ENCODE results near the gene PDE10A. TPM values are rescaled to one million over a fixed set of nuclear protein-coding genes. Genes with fewer than 3 reads are reported as not detected.
"Not testable (repeated sequence)": the region's sequence is repeated elsewhere in the genome, so short reads cannot be mapped to it uniquely, and the experiment has no call there.

Gene PDE10A
- polyA plus RNA-seq, 3 donors = not detected

GRCh38 chr6:165557674-165558073 is 105.4 kb downstream of the PDE10A start:
- Mint-ChIP-seq H3K4me1 (no peaks in the 10 kb centered on the region), H3K9me3 (peaks cover 2 to 15% (median 3%) of the 10 kb centered on the region in 7 donors), H3K27me3 (ENCODE audit: low read depth in 3 of 3) (no peaks in the 10 kb centered on the region), H3K36me3 (no peaks in the 10 kb centered on the region), H3K27ac (no peak overlapping the region), H3K4me3 (no peak overlapping the region)
- no peaks in the 10 kb centered on the region for H3K79me2 ChIP-seq (ENCODE audit: insufficient read depth, low read length)
- peaks cover 4 to 7% of the 10 kb centered on the region in 2 donors for H3K9me3 ChIP-seq (replicated peaks in 1 of 2; ENCODE audit: control insufficient read depth in 1 of 2, insufficient read depth in 1 of 2, low read length in 2 of 2)
- no peaks in the 10 kb centered on the region for H4K20me1 ChIP-seq (ENCODE audit: insufficient read depth, low read length)
- H3K4me2 ChIP-seq (replicated peaks; ENCODE audit: extremely low read depth, low read length, poor library complexity, severe bottlenecking) = no peak overlapping the region
- intact Hi-C loops (cut with micrococcal nuclease) = no loop called here
- no peak overlapping the region for H3K9ac ChIP-seq (ENCODE audit: insufficient read depth, low read length, poor library complexity, severe bottlenecking)
- WGBS (ENCODE audit: insufficient coverage) = 87% methylated on average over 3 of the region's 6 CpGs
- H2AFZ ChIP-seq (ENCODE audit: insufficient read depth, low read depth, low read length, poor library complexity, severe bottlenecking) = no peak overlapping the region
- DNase-seq = no peak
- H3K4me1 ChIP-seq (ENCODE audit: control insufficient read depth in 1 of 2, insufficient read depth in 2 of 2, low read length in 2 of 2) = no peaks in the 10 kb centered on the region
- TF ChIP-seq, protein P1, sequence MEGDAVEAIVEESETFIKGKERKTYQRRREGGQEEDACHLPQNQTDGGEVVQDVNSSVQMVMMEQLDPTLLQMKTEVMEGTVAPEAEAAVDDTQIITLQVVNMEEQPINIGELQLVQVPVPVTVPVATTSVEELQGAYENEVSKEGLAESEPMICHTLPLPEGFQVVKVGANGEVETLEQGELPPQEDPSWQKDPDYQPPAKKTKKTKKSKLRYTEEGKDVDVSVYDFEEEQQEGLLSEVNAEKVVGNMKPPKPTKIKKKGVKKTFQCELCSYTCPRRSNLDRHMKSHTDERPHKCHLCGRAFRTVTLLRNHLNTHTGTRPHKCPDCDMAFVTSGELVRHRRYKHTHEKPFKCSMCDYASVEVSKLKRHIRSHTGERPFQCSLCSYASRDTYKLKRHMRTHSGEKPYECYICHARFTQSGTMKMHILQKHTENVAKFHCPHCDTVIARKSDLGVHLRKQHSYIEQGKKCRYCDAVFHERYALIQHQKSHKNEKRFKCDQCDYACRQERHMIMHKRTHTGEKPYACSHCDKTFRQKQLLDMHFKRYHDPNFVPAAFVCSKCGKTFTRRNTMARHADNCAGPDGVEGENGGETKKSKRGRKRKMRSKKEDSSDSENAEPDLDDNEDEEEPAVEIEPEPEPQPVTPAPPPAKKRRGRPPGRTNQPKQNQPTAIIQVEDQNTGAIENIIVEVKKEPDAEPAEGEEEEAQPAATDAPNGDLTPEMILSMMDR (IDR thresholded peaks at IDR 0.05) = no peak
- H3K36me3 ChIP-seq (replicated peaks in 1 of 2; ENCODE audit: control insufficient read depth in 1 of 2, insufficient read depth in 2 of 2, low read length in 2 of 2) = no peaks in the 10 kb centered on the region
- no peak overlapping the region for H3K27ac ChIP-seq (ENCODE audit: low read depth in 1 of 2, low read length in 2 of 2)
- no peaks in the 10 kb centered on the region for H3K27me3 ChIP-seq (ENCODE audit: control insufficient read depth in 2 of 2, insufficient read depth in 2 of 2, low read length in 2 of 2)
- no peak overlapping the region for H3K4me3 ChIP-seq (replicated peaks in 1 of 3; ENCODE audit: low read depth in 2 of 3, low read length in 3 of 3)

DNA sequence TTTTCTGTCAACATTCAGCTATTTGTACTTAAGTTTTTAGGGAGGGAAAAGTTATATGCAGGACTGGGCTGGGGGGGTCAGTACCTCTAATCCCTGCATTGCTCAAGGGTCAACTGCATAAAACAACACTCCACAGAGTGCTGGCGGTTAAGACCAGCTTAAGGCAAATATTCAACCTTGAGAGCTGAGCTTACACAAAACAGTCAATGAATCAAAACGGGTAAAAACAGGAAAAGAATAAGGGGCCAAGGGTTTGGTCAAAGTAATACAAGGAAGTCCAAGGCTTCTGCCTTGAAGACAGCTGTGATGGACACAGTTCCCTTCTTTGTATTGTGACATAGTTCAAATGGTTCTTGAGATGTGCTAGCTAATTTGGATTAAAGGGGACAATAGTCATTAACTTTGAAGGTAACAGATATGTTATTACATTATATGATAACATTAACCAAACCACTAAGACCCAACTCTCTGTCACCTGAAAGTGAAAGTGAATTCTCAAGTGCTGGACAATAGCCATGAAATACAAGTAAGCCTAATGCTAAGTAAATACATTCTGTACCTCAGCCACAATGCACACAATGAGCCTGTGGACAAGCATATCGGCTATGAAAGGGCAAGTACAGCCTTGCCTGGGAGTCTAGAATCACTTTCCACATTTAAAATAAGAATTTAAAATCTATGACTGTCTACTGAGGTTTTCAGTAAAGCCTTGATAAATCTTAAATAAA is 106.8 kb downstream of the PDE10A start:
- H3K9me3 Mint-ChIP-seq = peaks cover 2 to 14% (median 3%) of the 10 kb centered on the region in 7 donors

DNA sequence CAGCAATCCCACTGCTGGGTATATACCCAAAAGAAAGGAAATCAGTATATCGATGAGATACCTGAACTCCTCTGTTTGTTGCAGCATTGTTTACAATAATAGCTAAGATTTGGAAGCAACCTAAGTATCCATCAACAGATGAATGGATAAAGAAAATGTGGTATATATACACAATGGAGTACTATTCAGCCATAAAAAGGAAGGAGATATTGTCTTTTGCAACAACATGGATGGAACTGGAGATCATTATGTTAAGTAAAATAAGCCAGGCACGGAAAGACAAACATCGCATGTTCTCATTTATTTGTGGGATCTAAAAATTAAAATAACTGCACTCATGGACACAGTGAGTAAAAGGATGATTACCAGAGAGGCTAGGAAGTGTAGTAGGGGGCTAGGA is 108.4 kb downstream of the PDE10A start:
- H3K4me3 Mint-ChIP-seq; H3K4me1 Mint-ChIP-seq; H3K79me2 ChIP-seq (ENCODE audit: insufficient read depth, low read length); H2AFZ ChIP-seq (ENCODE audit: insufficient read depth, low read depth, low read length, poor library complexity, severe bottlenecking); H3K4me2 ChIP-seq (replicated peaks; ENCODE audit: extremely low read depth, low read length, poor library complexity, severe bottlenecking); H3K27ac Mint-ChIP-seq; H3K9me3 Mint-ChIP-seq; H3K36me3 Mint-ChIP-seq; H3K27ac ChIP-seq (ENCODE audit: low read depth in 1 of 2, low read length in 2 of 2); DNase-seq; H4K20me1 ChIP-seq (ENCODE audit: insufficient read depth, low read length); H3K36me3 ChIP-seq (replicated peaks in 1 of 2; ENCODE audit: control insufficient read depth in 1 of 2, insufficient read depth in 2 of 2, low read length in 2 of 2); intact Hi-C loops (cut with micrococcal nuclease); H3K9me3 ChIP-seq (replicated peaks in 1 of 2; ENCODE audit: control insufficient read depth in 1 of 2, insufficient read depth in 1 of 2, low read length in 2 of 2); H3K4me1 ChIP-seq (ENCODE audit: control insufficient read depth in 1 of 2, insufficient read depth in 2 of 2, low read length in 2 of 2); H3K27me3 ChIP-seq (ENCODE audit: control insufficient read depth in 2 of 2, insufficient read depth in 2 of 2, low read length in 2 of 2); H3K27me3 Mint-ChIP-seq (ENCODE audit: low read depth in 3 of 3); H3K9ac ChIP-seq (ENCODE audit: insufficient read depth, low read length, poor library complexity, severe bottlenecking); H3K4me3 ChIP-seq (replicated peaks in 1 of 3; ENCODE audit: low read depth in 2 of 3, low read length in 3 of 3): not testable (repeated sequence)
- WGBS (ENCODE audit: insufficient coverage) = 100% methylated on average over 1 of the region's 3 CpGs

More for the DNA sequence above, 106.8 kb downstream of the PDE10A start:
- H4K20me1 ChIP-seq (ENCODE audit: insufficient read depth, low read length) = no peaks in the 10 kb centered on the region
- H3K4me2 ChIP-seq (replicated peaks; ENCODE audit: extremely low read depth, low read length, poor library complexity, severe bottlenecking) = no peak overlapping the region
- Mint-ChIP-seq H3K4me3 (no peak overlapping the region), H3K27me3 (ENCODE audit: low read depth in 3 of 3) (no peaks in the 10 kb centered on the region), H3K27ac (no peak overlapping the region), H3K4me1 (no peaks in the 10 kb centered on the region), H3K36me3 (no peaks in the 10 kb centered on the region)
- H3K36me3 ChIP-seq (replicated peaks in 1 of 2; ENCODE audit: control insufficient read depth in 1 of 2, insufficient read depth in 2 of 2, low read length in 2 of 2) = no peaks in the 10 kb centered on the region
- H3K27me3 ChIP-seq (ENCODE audit: control insufficient read depth in 2 of 2, insufficient read depth in 2 of 2, low read length in 2 of 2) = no peaks in the 10 kb centered on the region
- H3K9me3 ChIP-seq (replicated peaks in 1 of 2; ENCODE audit: control insufficient read depth in 1 of 2, insufficient read depth in 1 of 2, low read length in 2 of 2) = peaks cover 4 to 7% of the 10 kb centered on the region in 2 donors
- no peak overlapping the region for H3K4me3 ChIP-seq (replicated peaks in 1 of 3; ENCODE audit: low read depth in 2 of 3, low read length in 3 of 3)
- H2AFZ ChIP-seq (ENCODE audit: insufficient read depth, low read depth, low read length, poor library complexity, severe bottlenecking) = no peak overlapping the region
- intact Hi-C loops (cut with micrococcal nuclease) = no loop called here
- DNase-seq = no peak
- TF ChIP-seq, protein P1 (IDR thresholded peaks at IDR 0.05) = no peak
- WGBS (ENCODE audit: insufficient coverage) = 14% methylated on average over 1 of the region's 3 CpGs
- H3K27ac ChIP-seq (ENCODE audit: low read depth in 1 of 2, low read length in 2 of 2) = no peak overlapping the region
- H3K4me1 ChIP-seq (ENCODE audit: control insufficient read depth in 1 of 2, insufficient read depth in 2 of 2, low read length in 2 of 2) = no peaks in the 10 kb centered on the region
- no peak overlapping the region for H3K9ac ChIP-seq (ENCODE audit: insufficient read depth, low read length, poor library complexity, severe bottlenecking)
- no peaks in the 10 kb centered on the region for H3K79me2 ChIP-seq (ENCODE audit: insufficient read depth, low read length)

All from CD14-positive monocyte (primary cell).